ENCODE data around the gene CD1C.
A peak's percentile ranks its signal among the peaks of the same experiment; 100 is the strongest.

Gene CD1C

GRCh38 chr1:158286941-158287346 is 2.8 kb upstream of the CD1C start:
- Histone ChIP-seq H3K9ac (ENCODE audit: low read depth, low read length, poor library complexity, severe bottlenecking) (peak overlapping the region; percentile 62), H4K20me1 (ENCODE audit: insufficient read depth, low read length, poor library complexity, severe bottlenecking) (no peaks in the 10 kb centered on the region), H3K9me2 (replicated peaks; ENCODE audit: low read depth, low read length) (no peaks in the 10 kb centered on the region), H3K9me3 (ENCODE audit: insufficient read depth, low read depth, low read length) (no peaks in the 10 kb centered on the region), H3K4me2 (ENCODE audit: low read depth, low read length, poor library complexity, severe bottlenecking) (peak overlapping the region; percentile 77), H3F3A (ENCODE audit: low read depth) (no peaks in the 10 kb centered on the region), H3K4me3 (ENCODE audit: low read length, poor library complexity, severe bottlenecking) (no peak overlapping the region), H3K36me3 (ENCODE audit: insufficient read depth, low read length) (no peaks in the 10 kb centered on the region), H3K27me3 (ENCODE audit: insufficient read depth, low read length, poor library complexity, severe bottlenecking) (no peaks in the 10 kb centered on the region), H3K4me1 (ENCODE audit: insufficient read depth, low read length, poor library complexity, severe bottlenecking) (peaks cover 79% of the 10 kb centered on the region), H3K79me2 (ENCODE audit: insufficient read depth, low read length) (no peaks in the 10 kb centered on the region), H2AFZ (ENCODE audit: low read length) (peak overlapping the region; percentile 57; the same call in 1 of the 2 replicates)
- TF ChIP-seq EZH2phosphoT487 (IDR thresholded peaks at IDR 0.05; ENCODE audit: borderline replicate concordance) = no peak
- TF ChIP-seq CTCF (conservative IDR thresholded peaks at IDR 0.05; ENCODE audit: low read length) = no peak

DNA sequence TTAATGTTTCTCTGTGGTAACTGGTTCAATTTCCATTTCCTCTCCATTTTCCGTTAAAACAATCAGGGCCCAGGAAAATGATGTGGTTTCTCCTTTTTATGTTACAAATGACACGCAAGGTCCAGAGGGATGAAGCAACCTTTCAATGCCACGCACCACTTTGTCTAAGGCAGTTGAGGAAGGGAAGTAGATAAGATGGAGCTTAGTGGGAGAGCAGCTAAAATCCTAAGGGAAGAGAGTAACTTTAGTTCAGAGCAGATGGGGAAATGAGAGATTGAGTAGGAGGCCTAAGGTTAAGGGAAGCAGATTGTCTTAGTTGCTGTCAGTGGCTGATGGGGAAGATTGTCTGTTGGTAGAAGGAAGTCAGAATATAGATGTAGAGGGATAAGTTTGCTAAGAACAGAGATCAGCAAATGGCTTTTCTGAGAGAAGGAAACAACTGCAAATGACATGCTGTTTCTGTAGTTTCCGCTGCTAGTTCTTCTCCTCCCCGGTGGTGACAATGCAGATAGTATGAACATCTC is 660 bp downstream of the CD1C start:
- Histone ChIP-seq H2AFZ (ENCODE audit: low read length) (peak overlapping the region; percentile 33), H3K9me3 (ENCODE audit: insufficient read depth, low read depth, low read length) (no peaks in the 10 kb centered on the region), H3K4me1 (ENCODE audit: insufficient read depth, low read length, poor library complexity, severe bottlenecking) (peaks cover 73% of the 10 kb centered on the region), H3K27me3 (ENCODE audit: insufficient read depth, low read length, poor library complexity, severe bottlenecking) (no peaks in the 10 kb centered on the region), H3K79me2 (ENCODE audit: insufficient read depth, low read length) (no peaks in the 10 kb centered on the region), H3K4me2 (ENCODE audit: low read depth, low read length, poor library complexity, severe bottlenecking) (peak overlapping the region; percentile 54), H3K9me2 (replicated peaks; ENCODE audit: low read depth, low read length) (no peaks in the 10 kb centered on the region), H3K4me3 (ENCODE audit: low read length, poor library complexity, severe bottlenecking) (no peak overlapping the region), H3K9ac (ENCODE audit: low read depth, low read length, poor library complexity, severe bottlenecking) (peak overlapping the region; percentile 42), H3K36me3 (ENCODE audit: insufficient read depth, low read length) (no peaks in the 10 kb centered on the region), H3F3A (ENCODE audit: low read depth) (no peaks in the 10 kb centered on the region), H4K20me1 (ENCODE audit: insufficient read depth, low read length, poor library complexity, severe bottlenecking) (no peaks in the 10 kb centered on the region)
- TF ChIP-seq EZH2phosphoT487 (IDR thresholded peaks at IDR 0.05; ENCODE audit: borderline replicate concordance) (no peak), CTCF (conservative IDR thresholded peaks at IDR 0.05; ENCODE audit: low read length) (no peak)

DNA sequence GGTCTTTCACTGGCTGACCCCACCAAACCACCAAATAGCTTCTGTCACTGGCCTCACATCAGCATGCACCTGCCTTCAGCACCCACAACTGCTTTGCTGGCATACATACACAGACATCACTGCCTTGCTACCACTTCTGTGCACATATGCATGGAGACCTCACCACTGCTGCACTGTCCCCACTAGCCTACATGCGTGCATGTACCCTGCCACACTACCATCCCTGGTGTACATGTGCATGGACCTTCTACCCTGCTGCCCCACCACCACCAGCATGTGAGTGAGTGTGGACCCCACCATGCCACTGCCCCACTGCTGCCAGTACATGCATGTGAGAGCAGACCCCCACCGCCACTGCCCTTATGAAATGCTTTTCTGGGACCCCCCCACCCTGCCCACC is 6.1 kb downstream of the CD1C start:
- no peak overlapping the region for H3K9ac ChIP-seq (ENCODE audit: low read depth, low read length, poor library complexity, severe bottlenecking)
- TF ChIP-seq EZH2phosphoT487 (IDR thresholded peaks at IDR 0.05; ENCODE audit: borderline replicate concordance) (no peak), CTCF (conservative IDR thresholded peaks at IDR 0.05; ENCODE audit: low read length) (no peak)
- H4K20me1 ChIP-seq (ENCODE audit: insufficient read depth, low read length, poor library complexity, severe bottlenecking) = no peaks in the 10 kb centered on the region
- H3K79me2 ChIP-seq (ENCODE audit: insufficient read depth, low read length) = no peaks in the 10 kb centered on the region
- H3K9me3 ChIP-seq (ENCODE audit: insufficient read depth, low read depth, low read length) = no peaks in the 10 kb centered on the region
- no peaks in the 10 kb centered on the region for H3K9me2 ChIP-seq (replicated peaks; ENCODE audit: low read depth, low read length)
- H3K4me2 ChIP-seq (ENCODE audit: low read depth, low read length, poor library complexity, severe bottlenecking) = no peak overlapping the region
- no peaks in the 10 kb centered on the region for H3K36me3 ChIP-seq (ENCODE audit: insufficient read depth, low read length)
- no peaks in the 10 kb centered on the region for H3F3A ChIP-seq (ENCODE audit: low read depth)
- H3K4me1 ChIP-seq (ENCODE audit: insufficient read depth, low read length, poor library complexity, severe bottlenecking) = peaks cover 28% of the 10 kb centered on the region
- no peak overlapping the region for H2AFZ ChIP-seq (ENCODE audit: low read length)
- H3K4me3 ChIP-seq (ENCODE audit: low read length, poor library complexity, severe bottlenecking) = no peak overlapping the region
- H3K27me3 ChIP-seq (ENCODE audit: insufficient read depth, low read length, poor library complexity, severe bottlenecking) = no peaks in the 10 kb centered on the region

All from Loucy (cell line).